Muscle layer of duodenum (tissue), 2 donors: ENCODE results near the gene SIK3.

ENCODE experiments used
- H3K27ac ChIP-seq: one replicate; pipeline ENCODE4 v1.7.0; 2013; ENCODE audit warnings: mild to moderate bottlenecking, low read length
- H3K27me3 ChIP-seq: one replicate; pipeline ENCODE4 v1.7.0; 2013; ENCODE audit warnings: low read depth, mild to moderate bottlenecking, control low read depth, low read length
- H3K36me3 ChIP-seq, 2 donors: one replicate each; pipeline ENCODE4 v1.7.0; 2013; ENCODE audit warnings: low read length in 2 of 2, control low read depth in 1 of 2, mild to moderate bottlenecking in 1 of 2; ENCODE audit not compliant: insufficient read depth in 2 of 2, control insufficient read depth in 1 of 2
- H3K4me1 ChIP-seq, 2 donors: one replicate each; pipeline ENCODE4 v1.7.0; 2013; ENCODE audit warnings: low read length in 2 of 2, mild to moderate bottlenecking in 2 of 2, control low read depth in 1 of 2, moderate library complexity in 1 of 2; ENCODE audit not compliant: insufficient read depth in 2 of 2, control insufficient read depth in 1 of 2
- H3K4me3 ChIP-seq, 2 donors: one replicate each; pipeline ENCODE4 v1.7.0; 2013; ENCODE audit warnings: low read length in 2 of 2, low read depth in 1 of 2, mild to moderate bottlenecking in 1 of 2
- H3K9me3 ChIP-seq, 2 donors: one replicate each; pipeline ENCODE4 v1.7.0; 2013; ENCODE audit warnings: low read length in 2 of 2, control low read depth in 1 of 2, mild to moderate bottlenecking in 1 of 2; ENCODE audit not compliant: control insufficient read depth in 1 of 2
- donor health status: healthy.

The SIK3 gene

DNA sequence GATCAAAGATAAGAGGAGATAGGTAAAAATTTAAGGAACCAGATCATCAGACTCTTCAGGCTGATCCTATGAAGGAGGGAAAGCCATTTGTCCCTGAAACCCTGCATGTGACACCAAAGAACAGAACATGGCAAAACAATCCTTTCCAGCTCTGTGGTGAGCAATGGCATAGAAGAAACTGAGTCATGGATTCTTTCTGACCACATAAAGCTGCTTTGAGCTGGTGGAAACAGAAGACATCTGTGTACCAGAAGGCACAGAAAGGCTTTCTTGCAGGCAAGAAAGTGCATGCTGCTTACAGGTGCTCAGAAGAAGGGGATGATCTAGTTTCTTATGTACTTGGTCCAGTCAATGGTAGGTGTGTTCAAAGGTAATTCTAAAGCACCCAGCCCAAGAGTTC lies 215.8 kb downstream of the SIK3 start:
- Histone ChIP-seq H3K27ac (no peak overlapping the region), H3K4me3 (no peak overlapping the region), H3K4me1 (peaks cover 0 to 18% of the 10 kb centered on the region in 2 donors), H3K9me3 (no peaks in the 10 kb centered on the region), H3K36me3 (peaks cover 0 to 3% of the 10 kb centered on the region in 2 donors), H3K27me3 (no peaks in the 10 kb centered on the region)

DNA sequence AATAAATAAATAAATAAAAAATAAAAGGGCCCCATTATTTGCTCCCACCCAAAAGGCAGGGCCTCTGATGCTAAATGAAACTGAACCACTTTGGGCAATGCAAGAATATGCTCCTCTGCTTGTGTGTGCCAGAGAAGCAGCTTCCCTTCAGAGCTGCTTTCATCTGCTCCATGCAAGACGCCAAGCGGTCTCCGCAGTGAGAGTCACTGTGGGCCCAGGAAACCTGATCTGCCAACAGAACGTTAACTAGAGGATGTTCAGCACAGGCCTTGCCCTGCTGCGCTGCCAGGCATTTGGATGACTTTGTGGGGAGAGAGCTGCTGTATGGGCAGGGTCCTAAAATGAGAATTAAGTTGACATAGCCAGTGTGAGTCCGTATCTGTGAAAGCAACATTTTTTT lies 217.1 kb downstream of the SIK3 start:
- Histone ChIP-seq H3K27ac (no peak overlapping the region), H3K9me3 (no peaks in the 10 kb centered on the region), H3K4me1 (peaks cover 0 to 10% of the 10 kb centered on the region in 2 donors), H3K4me3 (no peak overlapping the region), H3K36me3 (peaks cover 0 to 4% of the 10 kb centered on the region in 2 donors), H3K27me3 (no peaks in the 10 kb centered on the region)

DNA sequence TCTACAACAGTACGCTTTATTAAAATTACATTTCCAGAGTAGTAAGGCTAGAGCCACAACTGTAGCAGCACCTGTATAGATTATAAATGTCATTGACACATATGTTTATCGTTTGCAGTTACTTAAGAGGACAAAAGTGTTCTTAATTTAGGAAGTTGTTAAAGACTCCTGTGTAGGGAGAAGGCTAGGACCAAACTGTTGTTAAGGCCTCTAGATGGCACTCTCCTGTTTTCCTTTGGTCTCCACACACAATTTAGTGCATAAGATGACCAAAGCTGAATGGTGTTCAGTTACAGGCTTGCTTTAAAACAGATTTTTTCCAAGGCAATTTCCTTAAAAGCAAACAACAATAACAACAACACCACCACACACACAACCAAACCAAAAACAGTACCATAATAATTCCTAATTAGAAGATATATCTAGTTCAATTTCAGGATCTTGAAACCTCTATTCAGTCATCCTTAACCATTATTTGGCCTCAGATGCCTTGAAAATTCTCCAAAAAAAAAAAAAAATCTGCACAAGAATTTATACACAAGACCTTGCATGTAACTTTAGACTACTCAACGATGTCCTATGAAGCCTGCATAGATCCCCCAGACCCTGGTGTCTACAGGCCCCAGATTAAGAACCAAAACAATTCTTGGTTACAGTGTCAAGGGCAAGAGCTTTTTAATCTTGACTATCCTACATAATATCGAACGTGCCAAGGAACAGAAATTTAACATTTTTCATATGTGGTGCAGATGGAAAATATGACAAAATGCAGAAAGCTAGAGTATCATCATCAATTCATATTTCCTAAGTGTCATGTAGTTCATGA lies 218.2 kb downstream of the SIK3 start:
- Histone ChIP-seq H3K4me1 (peaks cover 0 to 10% of the 10 kb centered on the region in 2 donors), H3K9me3 (no peaks in the 10 kb centered on the region), H3K36me3 (peaks cover 10 to 14% of the 10 kb centered on the region in 2 donors), H3K4me3 (no peak overlapping the region), H3K27me3 (no peaks in the 10 kb centered on the region), H3K27ac (no peak overlapping the region)

DNA sequence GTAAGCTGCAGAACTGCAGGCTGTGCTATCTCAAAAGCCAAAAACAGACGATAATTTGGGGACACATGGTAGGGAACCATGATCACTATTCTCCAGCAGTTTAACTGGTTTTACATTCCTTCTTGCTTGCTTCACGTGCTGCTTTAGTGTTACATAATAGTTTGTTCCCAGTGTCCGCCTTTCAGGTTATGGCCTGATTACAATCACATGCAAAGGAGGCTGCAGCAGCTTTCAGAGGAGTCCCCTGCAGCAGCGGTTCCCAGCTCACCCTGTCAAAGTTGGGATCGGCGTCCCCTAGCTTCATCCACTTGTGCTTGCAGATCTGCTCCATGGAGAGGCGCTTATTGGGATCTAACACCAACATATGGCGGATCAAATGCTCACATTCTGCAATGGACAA lies 221.6 kb downstream of the SIK3 start:
- Histone ChIP-seq H3K36me3 (peaks cover 34 to 45% of the 10 kb centered on the region in 2 donors), H3K9me3 (no peaks in the 10 kb centered on the region), H3K4me1 (peaks cover 0 to 10% of the 10 kb centered on the region in 2 donors), H3K27ac (no peak overlapping the region), H3K27me3 (no peaks in the 10 kb centered on the region), H3K4me3 (no peak overlapping the region)

DNA sequence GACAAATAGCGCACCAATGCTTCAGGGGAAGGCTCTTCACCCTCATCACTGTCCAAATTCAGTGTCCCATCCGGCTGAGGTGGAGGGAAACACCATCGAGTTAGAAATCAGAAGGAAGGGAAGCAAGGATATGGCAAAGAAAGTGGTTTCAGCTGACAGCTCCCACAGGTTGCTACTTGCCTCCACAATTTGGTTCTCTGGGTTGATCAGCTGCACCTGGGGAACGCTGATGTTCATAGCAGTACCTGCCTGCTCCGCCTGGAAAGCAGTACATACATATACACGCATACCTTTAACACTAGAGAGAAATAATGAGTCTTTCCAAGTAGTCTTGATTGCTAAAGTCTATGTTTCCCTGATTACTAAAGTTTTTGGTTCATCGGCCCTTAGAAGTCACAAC lies 223.0 kb downstream of the SIK3 start:
- Histone ChIP-seq H3K4me1 (peaks cover 0 to 6% of the 10 kb centered on the region in 2 donors), H3K9me3 (no peaks in the 10 kb centered on the region), H3K27me3 (no peaks in the 10 kb centered on the region), H3K27ac (no peak overlapping the region), H3K36me3 (peaks cover 40 to 49% of the 10 kb centered on the region in 2 donors), H3K4me3 (no peak overlapping the region)

DNA sequence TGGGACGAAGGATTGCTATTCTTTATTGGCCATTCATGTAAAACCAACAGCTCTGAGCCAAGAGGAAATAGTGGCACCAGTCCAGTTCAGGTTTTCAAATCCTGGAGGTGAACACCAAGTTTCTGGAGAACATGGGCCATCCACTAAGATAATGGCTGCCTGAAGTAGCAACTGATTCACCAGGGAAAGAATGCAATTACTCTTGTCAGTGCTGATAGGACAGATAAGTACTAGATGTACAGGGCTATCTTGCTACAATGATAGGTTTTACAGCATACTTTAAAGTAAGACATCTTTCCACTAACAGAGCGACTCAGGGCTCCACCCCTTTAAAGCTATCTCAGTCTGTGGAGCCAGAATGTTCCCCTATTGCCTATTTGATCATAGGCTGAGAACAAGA lies 224.0 kb downstream of the SIK3 start:
- Histone ChIP-seq H3K27ac (no peak overlapping the region), H3K4me1 (no peaks in the 10 kb centered on the region), H3K27me3 (no peaks in the 10 kb centered on the region), H3K4me3 (no peak overlapping the region), H3K9me3 (no peaks in the 10 kb centered on the region), H3K36me3 (peaks cover 50 to 58% of the 10 kb centered on the region in 2 donors)

DNA sequence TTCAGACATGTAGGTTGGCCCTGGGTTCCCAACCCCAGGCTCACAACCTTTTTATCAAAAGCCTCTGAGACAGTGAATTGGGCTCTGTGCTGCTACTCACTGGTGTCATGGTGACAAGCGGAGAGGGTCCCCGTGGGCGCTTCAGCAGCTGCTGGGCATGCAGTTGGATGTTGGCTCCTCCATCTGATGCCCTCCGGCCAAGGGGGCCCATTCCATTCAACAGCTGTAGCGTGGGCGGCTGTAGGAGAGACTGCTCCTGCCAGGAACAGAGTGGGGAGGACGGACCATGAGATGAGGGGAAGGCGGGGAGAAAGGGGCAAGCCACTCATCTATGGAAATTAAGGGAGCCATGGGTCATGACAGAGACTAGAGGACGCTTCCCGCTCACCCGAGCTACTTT lies 224.8 kb downstream of the SIK3 start:
- Histone ChIP-seq H3K9me3 (no peaks in the 10 kb centered on the region), H3K4me1 (no peaks in the 10 kb centered on the region), H3K27me3 (no peaks in the 10 kb centered on the region), H3K36me3 (peaks cover 55 to 64% of the 10 kb centered on the region in 2 donors), H3K27ac (no peak overlapping the region), H3K4me3 (no peak overlapping the region)

DNA sequence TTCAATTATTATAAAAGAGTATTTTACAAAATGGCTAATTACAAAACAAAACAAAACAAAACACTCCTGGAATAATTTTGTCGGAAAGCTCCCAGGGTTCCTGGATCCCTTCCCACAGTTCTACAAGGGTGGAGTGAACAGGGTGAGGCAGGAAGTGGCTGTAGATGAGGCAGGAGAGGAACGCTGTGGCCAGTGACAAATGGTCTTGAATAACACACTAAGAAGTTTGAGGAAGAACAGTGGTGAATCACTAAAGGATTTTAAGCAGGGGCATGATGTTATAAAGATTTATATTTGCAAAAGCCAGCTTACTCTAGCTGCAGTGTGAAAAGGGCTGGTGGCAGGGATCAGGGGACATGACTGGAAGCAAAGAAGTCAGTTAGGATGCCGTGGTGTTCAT lies 227.0 kb downstream of the SIK3 start:
- Histone ChIP-seq H3K9me3 (no peaks in the 10 kb centered on the region), H3K4me1 (no peaks in the 10 kb centered on the region), H3K27me3 (no peaks in the 10 kb centered on the region), H3K36me3 (peaks cover 67 to 84% of the 10 kb centered on the region in 2 donors), H3K27ac (no peak overlapping the region), H3K4me3 (no peak overlapping the region)

DNA sequence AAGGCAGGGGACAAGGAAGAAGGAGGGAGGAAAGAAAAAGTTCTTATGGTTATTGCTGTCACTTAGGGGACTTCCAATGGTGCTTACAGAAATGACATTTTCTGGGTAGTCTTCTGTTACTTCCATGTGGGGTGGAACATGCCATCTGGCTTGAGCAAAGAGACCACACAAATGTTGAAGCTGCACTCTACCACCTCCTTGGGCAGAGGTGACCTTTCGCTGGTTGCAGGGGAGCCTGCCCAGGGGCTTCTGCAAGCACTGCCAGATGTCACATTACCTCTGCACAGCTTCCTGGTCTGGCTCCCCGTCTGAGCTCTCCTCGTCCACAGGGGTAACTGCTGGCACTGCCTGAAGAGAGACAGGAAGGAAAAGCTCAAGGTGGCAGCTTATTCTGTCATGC lies 228.2 kb downstream of the SIK3 start:
- Histone ChIP-seq H3K36me3 (peaks cover 65 to 83% of the 10 kb centered on the region in 2 donors), H3K27ac (no peak overlapping the region), H3K9me3 (no peaks in the 10 kb centered on the region), H3K4me1 (no peaks in the 10 kb centered on the region), H3K27me3 (no peaks in the 10 kb centered on the region), H3K4me3 (no peak overlapping the region)

DNA sequence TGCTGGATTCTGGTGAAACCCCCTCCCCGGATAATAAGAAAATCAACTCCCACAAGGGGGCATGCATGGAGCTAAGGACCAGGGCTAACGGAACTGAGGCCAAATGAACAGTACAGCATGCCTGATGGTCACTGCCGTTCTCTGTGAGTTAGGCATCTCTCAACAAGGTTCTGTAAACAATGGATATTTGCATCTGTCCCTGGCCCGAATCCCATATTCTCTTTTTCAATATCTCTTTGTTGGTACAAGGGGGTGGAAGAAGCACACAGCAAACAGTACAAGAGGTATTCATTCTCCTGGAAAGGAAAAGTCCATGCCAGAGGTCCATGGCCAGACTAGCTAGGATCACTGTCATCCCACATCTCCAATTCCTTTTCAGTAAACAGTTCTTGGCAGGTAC lies 228.6 kb downstream of the SIK3 start:
- H3K4me3 ChIP-seq = no peak overlapping the region
- H3K27ac ChIP-seq = no peak overlapping the region
- H3K27me3 ChIP-seq = no peaks in the 10 kb centered on the region
- no peaks in the 10 kb centered on the region for H3K4me1 ChIP-seq
- H3K9me3 ChIP-seq = no peaks in the 10 kb centered on the region
- H3K36me3 ChIP-seq = peaks cover 67 to 82% of the 10 kb centered on the region in 2 donors

DNA sequence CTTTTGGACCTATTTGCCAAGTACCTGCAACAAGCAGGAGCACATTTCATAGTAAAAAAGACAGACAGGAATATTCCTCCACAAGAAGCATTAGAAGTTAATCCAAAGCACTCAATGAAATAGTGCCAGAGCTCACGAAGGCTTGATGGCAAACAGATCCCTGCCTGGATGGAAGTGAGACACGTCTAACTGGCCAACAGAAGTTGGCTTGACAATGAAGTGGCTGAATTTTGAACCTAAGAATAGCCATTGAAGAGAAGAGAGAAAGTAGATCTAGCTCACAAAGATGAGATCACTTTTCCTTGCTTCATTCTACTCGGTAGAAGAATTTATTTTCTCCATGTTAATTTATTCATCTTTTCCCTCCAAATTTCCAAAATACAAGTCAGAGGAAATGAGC lies 230.2 kb downstream of the SIK3 start:
- Histone ChIP-seq H3K4me3 (no peak overlapping the region), H3K27me3 (no peaks in the 10 kb centered on the region), H3K9me3 (no peaks in the 10 kb centered on the region), H3K36me3 (peaks cover 74 to 82% of the 10 kb centered on the region in 2 donors), H3K4me1 (no peaks in the 10 kb centered on the region), H3K27ac (no peak overlapping the region)

DNA sequence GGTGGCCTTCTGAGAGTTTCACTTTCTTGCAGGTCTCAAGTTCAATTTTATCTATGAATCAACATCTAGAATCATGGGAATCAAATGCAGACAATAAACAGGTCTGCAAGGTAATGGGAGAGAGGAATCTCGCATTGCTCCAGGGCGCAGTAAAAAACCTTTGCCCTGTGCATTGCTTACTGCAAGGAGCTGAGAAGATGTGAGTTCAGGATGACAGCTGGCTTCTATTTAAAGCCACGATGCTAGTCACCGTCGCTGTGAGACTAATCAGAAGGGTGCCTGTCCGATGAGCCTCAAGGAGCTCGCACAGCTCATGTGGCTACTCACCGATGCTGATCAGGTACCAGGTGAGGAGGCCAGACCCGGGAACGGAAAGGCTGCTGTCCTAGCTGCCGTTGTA lies 230.6 kb downstream of the SIK3 start:
- H3K27me3 ChIP-seq = no peaks in the 10 kb centered on the region
- H3K9me3 ChIP-seq = no peaks in the 10 kb centered on the region
- no peak overlapping the region for H3K4me3 ChIP-seq
- no peak overlapping the region for H3K27ac ChIP-seq
- no peaks in the 10 kb centered on the region for H3K4me1 ChIP-seq
- H3K36me3 ChIP-seq = peaks cover 70 to 81% of the 10 kb centered on the region in 2 donors
